Neural progenitor cell (in vitro differentiated cells): ENCODE data around the gene TRIM41. TPM values are rescaled to one million over a fixed set of nuclear protein-coding genes. Genes with fewer than 3 reads are reported as not detected.

Source experiments
- DNase-seq: peaks from one replicate; pipeline ENCODE4 v3.0.0-alpha.2; 2016; ENCODE audit warnings: low spot score
- H2AFZ ChIP-seq: fragments of 200-600 bp; sonication (generic); replicated peaks from 2 replicates; pipeline ENCODE4 v1.6.1; 2016; ENCODE audit warnings: antibody characterized with exemption
- H3F3A ChIP-seq: fragments of 200-600 bp; sonication (generic); 2 replicates; pipeline ENCODE4 v1.6.1; 2016; ENCODE audit warnings: antibody characterized with exemption, low read depth
- H3K27ac ChIP-seq: fragments of 200-600 bp; sonication (generic); 2 replicates; pipeline ENCODE4 v1.5.1; 2016; ENCODE audit warnings: mild to moderate bottlenecking
- H3K27me3 ChIP-seq: fragments of 200-600 bp; sonication (generic); 2 replicates; pipeline ENCODE4 v1.6.1; 2016; ENCODE audit warnings: mild to moderate bottlenecking, moderate library complexity
- H3K36me3 ChIP-seq: fragments of 200-600 bp; sonication (generic); 2 replicates; pipeline ENCODE4 v1.5.1; 2016
- H3K4me1 ChIP-seq: fragments of 200-600 bp; sonication (generic); 2 replicates; pipeline ENCODE4 v1.6.1; 2016; ENCODE audit warnings: mixed run types
- H3K4me2 ChIP-seq: fragments of 200-600 bp; sonication (generic); 2 replicates; pipeline ENCODE4 v1.6.1; 2016
- H3K4me3 ChIP-seq: fragments of 200-600 bp; sonication (generic); 2 replicates; pipeline ENCODE4 v1.5.1; 2016
- H3K79me2 ChIP-seq: fragments of 200-600 bp; sonication (generic); 2 replicates; pipeline ENCODE4 v1.6.1; 2016; ENCODE audit warnings: low read depth
- H3K9ac ChIP-seq: fragments of 200-600 bp; sonication (generic); 2 replicates; pipeline ENCODE4 v1.6.1; 2016
- H3K9me3 ChIP-seq: fragments of 200-600 bp; sonication (generic); 2 replicates; pipeline ENCODE4 v1.5.1; 2016; ENCODE audit warnings: low read depth
- H4K20me1 ChIP-seq: fragments of 200-600 bp; sonication (generic); 2 replicates; pipeline ENCODE4 v1.6.1; 2016; ENCODE audit warnings: low read depth
- H3K27ac Mint-ChIP-seq: 3 replicates; pipeline ENCODE4 v1.8.0; 2021; ENCODE audit warnings: mixed read lengths
- H3K27me3 Mint-ChIP-seq: 2 replicates; pipeline ENCODE4 v1.8.0; 2022; ENCODE audit warnings: low read depth, mild to moderate bottlenecking, inconsistent platforms, moderate library complexity, mixed read lengths; ENCODE audit not compliant: insufficient read depth
- H3K36me3 Mint-ChIP-seq: 3 replicates; pipeline ENCODE4 v1.8.0; 2021; ENCODE audit warnings: mixed read lengths
- H3K4me1 Mint-ChIP-seq: 3 replicates; pipeline ENCODE4 v1.8.0; 2021; ENCODE audit warnings: mixed read lengths
- H3K4me3 Mint-ChIP-seq: 3 replicates; pipeline ENCODE4 v1.8.0; 2021; ENCODE audit warnings: mild to moderate bottlenecking, moderate library complexity, mixed read lengths
- H3K9me3 Mint-ChIP-seq: 3 replicates; pipeline ENCODE4 v1.8.0; 2020; ENCODE audit warnings: mixed read lengths
- EZH2 ChIP-seq: fragments of 200-600 bp; sonication (generic); IDR thresholded peaks from 2 replicates; pipeline ENCODE4 v1.6.1; 2017; ENCODE audit warnings: antibody characterized with exemption, mild to moderate bottlenecking, moderate library complexity
- EZH2phosphoT487 ChIP-seq: fragments of 200-600 bp; sonication (generic); IDR thresholded peaks from 2 replicates; pipeline ENCODE4 v1.6.1; 2017; ENCODE audit warnings: antibody characterized with exemption
- total RNA-seq: library from RNA; depleted of rRNA; stranded (reverse); fragments of >200 nt; gene quantifications from 2 replicates; pipeline ENCODE4 v1.2.3, GENCODE V29; 2015; ENCODE audit warnings: low replicate concordance
- TF ChIP-seq, protein P1 (sequence below): fragments of 200-600 bp; sonication (generic); IDR thresholded peaks from 2 replicates; pipeline ENCODE4 v1.5.1; 2017; ENCODE audit warnings: antibody characterized with exemption, mild to moderate bottlenecking

Gene TRIM41
- total RNA-seq, 1 donor from 2014 or later: 8.1 TPM

DNA sequence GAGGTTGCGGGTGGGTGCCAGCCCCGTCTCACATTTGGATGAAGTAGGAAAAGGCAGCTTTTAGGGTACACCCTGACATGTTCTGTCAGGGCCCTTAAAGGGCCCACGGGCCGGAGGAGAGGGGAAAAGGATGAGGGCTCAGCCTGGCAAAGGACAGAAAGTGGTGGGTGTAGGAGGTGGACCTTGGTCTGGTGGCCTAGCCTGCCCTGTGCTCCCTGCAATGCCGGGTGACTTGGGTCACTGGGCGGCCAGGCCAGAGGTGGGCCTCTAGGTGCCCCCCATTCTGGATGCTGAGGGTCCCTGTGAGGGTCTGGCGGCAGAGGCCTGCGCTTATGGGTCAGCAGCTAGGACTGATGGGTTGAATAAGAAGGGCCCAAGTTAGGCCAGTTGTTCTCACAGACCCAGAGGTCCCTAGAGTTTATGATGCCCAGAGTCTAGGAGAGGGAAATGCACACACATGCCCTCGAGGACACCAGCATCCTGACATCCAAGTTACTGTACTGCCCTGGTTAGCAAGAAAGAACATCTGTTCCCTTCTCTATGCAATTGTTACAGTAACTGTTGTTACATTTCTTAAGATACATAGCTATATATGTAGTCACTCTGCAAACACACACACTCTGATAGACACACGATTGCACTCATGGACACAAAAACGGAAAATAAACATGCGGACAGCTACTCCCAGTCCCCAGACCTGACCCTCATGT, 30.6 kb upstream of the TRIM41 start:
- Mint-ChIP-seq H3K4me1 (peaks cover 32% of the 10 kb centered on the region), H3K27ac (peak overlapping the region; percentile 25), H3K4me3 (peak overlapping the region; percentile 99), H3K36me3 (peaks cover 8% of the 10 kb centered on the region), H3K27me3 (peaks cover 47% of the 10 kb centered on the region), H3K9me3 (peaks cover 21% of the 10 kb centered on the region)
- H2AFZ ChIP-seq: peak overlapping the region; percentile 75
- peaks cover 2% of the 10 kb centered on the region for H3K4me1 ChIP-seq
- peaks cover 25% of the 10 kb centered on the region for H4K20me1 ChIP-seq
- no peak overlapping the region for H3K27ac ChIP-seq
- no peaks in the 10 kb centered on the region for H3K9me3 ChIP-seq
- H3K79me2 ChIP-seq: no peaks in the 10 kb centered on the region
- no peak overlapping the region for H3K9ac ChIP-seq
- peaks cover 48% of the 10 kb centered on the region for H3K27me3 ChIP-seq
- peak overlapping the region; percentile 88 for H3K4me3 ChIP-seq
- H3K4me2 ChIP-seq: peak overlapping the region; percentile 82
- no peak for DNase-seq
- no peaks in the 10 kb centered on the region for H3K36me3 ChIP-seq
- TF ChIP-seq EZH2: no peak
- no peak for TF ChIP-seq EZH2phosphoT487
- TF ChIP-seq, protein P1, sequence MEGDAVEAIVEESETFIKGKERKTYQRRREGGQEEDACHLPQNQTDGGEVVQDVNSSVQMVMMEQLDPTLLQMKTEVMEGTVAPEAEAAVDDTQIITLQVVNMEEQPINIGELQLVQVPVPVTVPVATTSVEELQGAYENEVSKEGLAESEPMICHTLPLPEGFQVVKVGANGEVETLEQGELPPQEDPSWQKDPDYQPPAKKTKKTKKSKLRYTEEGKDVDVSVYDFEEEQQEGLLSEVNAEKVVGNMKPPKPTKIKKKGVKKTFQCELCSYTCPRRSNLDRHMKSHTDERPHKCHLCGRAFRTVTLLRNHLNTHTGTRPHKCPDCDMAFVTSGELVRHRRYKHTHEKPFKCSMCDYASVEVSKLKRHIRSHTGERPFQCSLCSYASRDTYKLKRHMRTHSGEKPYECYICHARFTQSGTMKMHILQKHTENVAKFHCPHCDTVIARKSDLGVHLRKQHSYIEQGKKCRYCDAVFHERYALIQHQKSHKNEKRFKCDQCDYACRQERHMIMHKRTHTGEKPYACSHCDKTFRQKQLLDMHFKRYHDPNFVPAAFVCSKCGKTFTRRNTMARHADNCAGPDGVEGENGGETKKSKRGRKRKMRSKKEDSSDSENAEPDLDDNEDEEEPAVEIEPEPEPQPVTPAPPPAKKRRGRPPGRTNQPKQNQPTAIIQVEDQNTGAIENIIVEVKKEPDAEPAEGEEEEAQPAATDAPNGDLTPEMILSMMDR: no peak
- peaks cover 16% of the 10 kb centered on the region for H3F3A ChIP-seq

DNA sequence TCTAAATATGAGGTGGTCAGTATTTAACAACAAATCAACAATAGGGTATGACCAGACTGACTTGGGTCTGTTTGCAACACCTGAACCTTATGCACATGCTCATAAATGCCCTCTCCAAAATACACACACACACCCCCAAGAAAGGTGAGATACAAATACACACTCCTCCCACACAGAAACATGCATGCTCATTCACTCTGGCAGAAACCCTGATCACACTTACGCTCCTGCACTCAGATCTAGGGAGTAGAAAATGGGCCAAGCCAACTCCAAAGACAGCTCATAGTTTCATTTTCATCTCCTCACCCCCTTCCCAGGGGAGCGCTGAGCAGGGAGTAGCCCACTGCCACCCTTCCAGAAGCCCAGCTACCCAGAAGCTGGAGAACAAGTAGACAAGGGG, 29.4 kb upstream of the TRIM41 start:
- Histone ChIP-seq H3K4me2 (no peak overlapping the region), H3K4me3 (no peak overlapping the region), H4K20me1 (peaks cover 25% of the 10 kb centered on the region), H3K27me3 (peaks cover 59% of the 10 kb centered on the region), H3K9me3 (no peaks in the 10 kb centered on the region), H3K79me2 (no peaks in the 10 kb centered on the region), H3K27ac (no peak overlapping the region), H2AFZ (no peak overlapping the region), H3K36me3 (no peaks in the 10 kb centered on the region), H3K4me1 (peaks cover 14% of the 10 kb centered on the region), H3K9ac (no peak overlapping the region), H3F3A (peaks cover 10% of the 10 kb centered on the region)
- Mint-ChIP-seq H3K36me3 (peaks cover 4% of the 10 kb centered on the region), H3K4me3 (peak overlapping the region; percentile 99), H3K27me3 (peaks cover 39% of the 10 kb centered on the region), H3K4me1 (peaks cover 30% of the 10 kb centered on the region), H3K27ac (no peak overlapping the region), H3K9me3 (peaks cover 11% of the 10 kb centered on the region)
- no peak for DNase-seq
- TF ChIP-seq EZH2: no peak
- no peak for TF ChIP-seq EZH2phosphoT487
- TF ChIP-seq, protein P1: no peak

DNA sequence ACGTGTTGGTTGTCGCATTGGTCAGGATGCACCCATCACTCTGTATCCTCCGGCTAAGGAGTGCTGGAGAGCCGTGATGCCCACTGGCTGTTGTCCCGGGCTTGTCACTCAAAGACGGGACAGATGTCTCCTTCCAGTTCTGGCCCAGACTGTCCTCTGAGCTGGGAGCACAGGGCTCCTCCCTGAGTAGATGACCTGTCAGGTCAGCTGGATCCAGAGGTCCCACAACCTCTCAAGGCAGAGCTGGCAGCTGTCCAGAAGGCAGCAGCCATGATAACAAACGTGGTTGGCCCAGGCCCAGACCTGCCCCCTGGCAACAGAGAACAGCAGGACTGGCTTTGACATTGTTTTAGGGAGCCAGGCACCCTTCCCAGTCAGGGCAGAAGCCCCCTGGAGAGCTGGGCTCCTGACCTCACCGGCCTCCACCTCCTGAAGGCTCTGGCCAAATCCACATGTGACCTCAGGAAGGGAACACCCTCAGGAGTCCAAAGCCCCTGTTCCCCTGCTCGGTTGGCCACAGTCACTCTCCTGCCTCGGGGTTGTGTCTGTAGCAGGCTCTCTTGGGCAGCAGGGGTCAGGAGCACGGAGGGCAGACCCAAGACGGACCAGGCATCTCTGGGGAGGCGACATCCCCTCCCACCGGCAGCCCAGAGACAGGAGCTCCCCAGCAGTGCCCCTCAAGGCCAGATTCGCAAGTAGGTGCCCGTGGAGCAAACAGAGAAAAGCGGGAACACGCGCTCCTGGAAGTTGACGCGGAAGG, 28.4 kb upstream of the TRIM41 start:
- Mint-ChIP-seq H3K4me1 (peaks cover 33% of the 10 kb centered on the region), H3K27ac (no peak overlapping the region), H3K27me3 (peaks cover 42% of the 10 kb centered on the region), H3K4me3 (no peak overlapping the region), H3K36me3 (no peaks in the 10 kb centered on the region), H3K9me3 (peaks cover 7% of the 10 kb centered on the region)
- Histone ChIP-seq H4K20me1 (peaks cover 16% of the 10 kb centered on the region), H3K27me3 (peaks cover 61% of the 10 kb centered on the region), H3K27ac (no peak overlapping the region), H3F3A (peaks cover 8% of the 10 kb centered on the region), H3K4me2 (no peak overlapping the region), H2AFZ (no peak overlapping the region), H3K4me3 (no peak overlapping the region), H3K9me3 (no peaks in the 10 kb centered on the region), H3K4me1 (peaks cover 21% of the 10 kb centered on the region), H3K36me3 (no peaks in the 10 kb centered on the region), H3K79me2 (no peaks in the 10 kb centered on the region), H3K9ac (no peak overlapping the region)
- TF ChIP-seq EZH2phosphoT487 (no peak), EZH2 (no peak)
- TF ChIP-seq, protein P1: no peak
- no peak for DNase-seq
